Hematopoietic multipotent progenitor cell treated with erythropoietin and hydrocortisone succinate and interleukin-3 and kit ligand, for 6 days (in vitro differentiated cells): Measurements from ENCODE around the gene MAGEA4.

Experiments used
- DNase-seq: peaks from one replicate; pipeline ENCODE4 v3.0.0-alpha.2; 2015

MAGEA4 gene

GRCh38 chrX:151929126-151929525 lies 16.4 kb downstream of the MAGEA4 start:
- no peak for DNase-seq

DNA sequence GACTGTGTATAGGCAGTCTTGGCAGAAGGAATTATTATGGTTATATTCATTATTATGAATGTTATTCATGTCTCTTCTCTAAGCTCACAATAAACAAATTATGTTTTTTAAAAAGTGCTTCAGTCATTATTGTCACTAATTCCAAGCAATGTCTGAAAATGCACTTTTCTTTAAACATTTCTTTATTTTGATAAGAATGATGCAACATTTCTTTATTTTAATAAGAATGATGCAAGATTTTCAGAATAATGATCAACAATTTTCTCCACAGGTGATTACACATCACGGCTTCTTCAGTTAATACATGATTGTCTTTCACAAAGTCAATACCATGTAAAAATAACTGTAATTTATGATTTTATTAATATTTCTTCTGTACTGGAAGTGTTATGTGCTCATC lies 22.7 kb downstream of the MAGEA4 start:
- DNase-seq: no peak

- no peak for DNase-seq
These were observed 25.5 kb downstream of the MAGEA4 start for GRCh38 chrX:151938172-151938571.

GRCh38 chrX:151954730-151955129 lies 42.0 kb downstream of the MAGEA4 start:
- no peak for DNase-seq

DNA sequence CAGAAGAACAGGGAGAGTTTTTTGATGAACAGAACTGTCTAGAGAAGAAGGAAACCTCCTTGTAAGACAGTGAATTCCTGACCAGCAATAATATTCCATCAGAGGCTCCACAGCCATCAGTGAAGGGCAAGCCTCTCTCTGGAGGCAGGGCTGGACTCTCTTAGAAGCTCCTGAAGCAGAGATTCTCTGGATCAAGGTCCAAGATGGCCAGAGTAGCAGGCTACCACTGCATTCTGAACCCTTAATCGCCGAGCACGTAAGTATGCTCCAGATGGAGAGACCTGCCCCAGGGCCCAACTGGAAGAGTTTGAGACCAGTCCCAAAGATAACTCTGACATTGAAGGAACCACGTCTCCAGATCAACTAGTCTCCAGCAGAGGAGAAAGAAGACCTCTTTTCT lies 45.4 kb downstream of the MAGEA4 start:
- no peak for DNase-seq

- no peak for DNase-seq
These were observed 49.3 kb downstream of the MAGEA4 start for GRCh38 chrX:151962034-151962433.

GRCh38 chrX:151966236-151966635 lies 53.5 kb downstream of the MAGEA4 start:
- no peak for DNase-seq

- no peak for DNase-seq
These were observed 57.3 kb downstream of the MAGEA4 start for GRCh38 chrX:151970027-151970426.

- DNase-seq: no peak
These were observed 58.0 kb downstream of the MAGEA4 start for GRCh38 chrX:151970661-151971060.

- no peak for DNase-seq
These were observed 60.5 kb downstream of the MAGEA4 start for GRCh38 chrX:151973060-151973661.

DNA sequence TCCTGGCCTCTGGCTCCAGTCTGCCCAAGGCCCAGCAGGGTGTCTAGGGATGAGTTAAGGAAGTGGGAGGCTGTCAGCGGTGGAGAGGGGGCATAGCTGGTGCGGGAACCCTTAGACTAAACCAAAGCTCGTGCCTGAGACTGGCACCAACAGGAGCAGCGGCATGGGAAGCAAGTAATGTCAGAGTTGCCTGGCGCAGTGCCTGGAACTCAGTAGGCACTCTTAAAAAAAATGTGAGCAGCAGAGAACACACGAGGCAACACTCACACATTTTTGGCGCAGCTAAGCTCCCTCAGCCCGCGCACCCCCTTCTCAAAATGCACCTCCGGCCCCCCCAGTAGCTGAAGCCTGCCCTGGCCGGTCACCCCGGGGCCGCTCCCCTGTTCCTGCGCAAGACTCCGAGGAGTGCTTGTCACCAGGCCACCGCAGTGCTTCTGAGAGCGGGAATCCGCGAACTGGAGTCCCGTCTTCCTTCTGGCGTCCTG lies 61.2 kb downstream of the MAGEA4 start:
- DNase-seq: no peak
